A549 (cell line): ENCODE results near the gene GNG7.

Source experiments
- CTCF ChIP-seq: fragments of >200 bp; sonication (Bioruptor Twin); formaldehyde crosslinking; IDR thresholded peaks from 3 replicates; pipeline ENCODE4 v1.5.1; 2016
- EP300 ChIP-seq, 2 experiments: fragments of >200 bp; sonication (Bioruptor Twin); formaldehyde crosslinking; IDR thresholded peaks; 2 replicates in 1 of 2; 3 replicates in 1 of 2; pipeline ENCODE4 v1.6.1; 2016 to 2017
- POLR2A ChIP-seq: IDR thresholded peaks from 2 replicates; pipeline ENCODE4 v1.6.1; 2012; ENCODE audit warnings: mild to moderate bottlenecking, low read length
- RCOR1 ChIP-seq: fragments of 150-350 bp; IDR thresholded peaks from 2 replicates; pipeline ENCODE4 v1.6.1; 2014; ENCODE audit warnings: antibody characterized with exemption, low read length, low read depth
- ZSCAN20 ChIP-seq: fragments of 250-450 bp; sonication (Bioruptor Pico); IDR thresholded peaks from 2 replicates; pipeline ENCODE4 v1.8.0; 2022; ENCODE audit warnings: mild to moderate bottlenecking, moderate library complexity

- no peak for TF ChIP-seq CTCF
- TF ChIP-seq ZSCAN20 (CRISPR knock-in tag): no peak
- no peak for TF ChIP-seq RCOR1
- no peak for TF ChIP-seq EP300 (IDR thresholded peaks at IDR 0.05)
- TF ChIP-seq POLR2A: no peak
Measured at GRCh38 chr19:2569596-2570465, 132.7 kb downstream of the GNG7 start.
